Prostate gland (tissue), 2 donors: ENCODE data around the gene ZBTB40. TPM values are rescaled to one million over a fixed set of nuclear protein-coding genes. Genes with fewer than 3 reads are reported as not detected.

Experiments used
- DNase-seq: peaks from one replicate; pipeline ENCODE4 v3.0.0-alpha.2; 2019; ENCODE audit warnings: low spot score
- H3K27ac ChIP-seq, 2 donors: fragments of 200-600 bp; sonication (generic); 2 replicates each; pipeline ENCODE4 v1.5.1; 2017 to 2019
- H3K27me3 ChIP-seq: fragments of 200-600 bp; sonication (generic); replicated peaks from 2 replicates; pipeline ENCODE4 v1.5.1; 2019; ENCODE audit not compliant: insufficient read depth
- H3K36me3 ChIP-seq, 2 donors: fragments of 200-600 bp; sonication (generic); 1 replicate in 1 of 2; 2 replicates in 1 of 2; pipeline versions ENCODE4 v1.5.1 to v1.8.1; 2017 to 2019
- H3K4me1 ChIP-seq: fragments of 200-600 bp; sonication (generic); replicated peaks from 2 replicates; pipeline ENCODE4 v1.5.1; 2019
- H3K4me3 ChIP-seq, 2 donors: fragments of 200-600 bp; sonication (generic); 2 replicates each; pipeline ENCODE4 v1.5.1; 2017 to 2019
- H3K9me3 ChIP-seq: fragments of 200-600 bp; sonication (generic); 2 replicates; pipeline ENCODE4 v1.5.1; 2017
- POLR2A ChIP-seq: fragments of 450-650 bp; IDR thresholded peaks from one replicate; pipeline ENCODE4 v1.6.1; 2016; ENCODE audit warnings: antibody characterized with exemption, mild to moderate bottlenecking
- POLR2AphosphoS5 ChIP-seq: sonication (generic); formaldehyde crosslinking; IDR thresholded peaks from one replicate; pipeline ENCODE4 v1.6.1; 2017; ENCODE audit warnings: antibody characterized with exemption
- WGBS: methylation state at CpG from one replicate; pipeline ENCODE4 v1.1.5; 2018; 5-methylcytosine and 5-hydroxymethylcytosine counted together
- intact Hi-C: fragments of 100-400 bp; cut with DNase I; formaldehyde crosslinking; loops from one replicate; pipeline ENCODE4 v1.14.2; 2022
- total RNA-seq, 2 donors: library from RNA; depleted of rRNA; stranded (reverse); fragments of >200 nt; gene quantifications; one replicate each; pipeline ENCODE4 v1.1.0, GENCODE V29; 2016
- TF ChIP-seq, protein P1 (sequence below), 4 experiments: fragments of 200-600 bp in 2 of 4; fragments of 450-650 bp in 2 of 4; sonication (generic) in 2 of 4; IDR thresholded peaks; 1 replicate in 3 of 4; 2 replicates in 1 of 4; pipeline ENCODE4 v1.5.1; 2016 to 2019; ENCODE audit warnings: antibody characterized with exemption in 4 of 4, mild to moderate bottlenecking in 2 of 4, moderate library complexity in 2 of 4

Gene ZBTB40
- total RNA-seq, 2 donors from 2014 or later, result 18.2 to 26.3 TPM

- H3K27ac ChIP-seq, result no peak overlapping the region
- H3K36me3 ChIP-seq, result no peaks in the 10 kb centered on the region
- no peaks in the 10 kb centered on the region for H3K9me3 ChIP-seq
- intact Hi-C loops, result no loop called here
- 99% methylated on average over 8 of the region's 8 CpGs for WGBS
- TF ChIP-seq POLR2A (no peak), POLR2AphosphoS5 (no peak)
- TF ChIP-seq, protein P1, sequence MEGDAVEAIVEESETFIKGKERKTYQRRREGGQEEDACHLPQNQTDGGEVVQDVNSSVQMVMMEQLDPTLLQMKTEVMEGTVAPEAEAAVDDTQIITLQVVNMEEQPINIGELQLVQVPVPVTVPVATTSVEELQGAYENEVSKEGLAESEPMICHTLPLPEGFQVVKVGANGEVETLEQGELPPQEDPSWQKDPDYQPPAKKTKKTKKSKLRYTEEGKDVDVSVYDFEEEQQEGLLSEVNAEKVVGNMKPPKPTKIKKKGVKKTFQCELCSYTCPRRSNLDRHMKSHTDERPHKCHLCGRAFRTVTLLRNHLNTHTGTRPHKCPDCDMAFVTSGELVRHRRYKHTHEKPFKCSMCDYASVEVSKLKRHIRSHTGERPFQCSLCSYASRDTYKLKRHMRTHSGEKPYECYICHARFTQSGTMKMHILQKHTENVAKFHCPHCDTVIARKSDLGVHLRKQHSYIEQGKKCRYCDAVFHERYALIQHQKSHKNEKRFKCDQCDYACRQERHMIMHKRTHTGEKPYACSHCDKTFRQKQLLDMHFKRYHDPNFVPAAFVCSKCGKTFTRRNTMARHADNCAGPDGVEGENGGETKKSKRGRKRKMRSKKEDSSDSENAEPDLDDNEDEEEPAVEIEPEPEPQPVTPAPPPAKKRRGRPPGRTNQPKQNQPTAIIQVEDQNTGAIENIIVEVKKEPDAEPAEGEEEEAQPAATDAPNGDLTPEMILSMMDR (IDR thresholded peaks at IDR 0.05), result no peak
- no peak overlapping the region for H3K4me3 ChIP-seq
- H3K27me3 ChIP-seq, result no peaks in the 10 kb centered on the region
- no peak for DNase-seq
- peaks cover 4% of the 10 kb centered on the region for H3K4me1 ChIP-seq
Observed at GRCh38 chr1:22506130-22506692, 54.6 kb downstream of the ZBTB40 start.

DNA sequence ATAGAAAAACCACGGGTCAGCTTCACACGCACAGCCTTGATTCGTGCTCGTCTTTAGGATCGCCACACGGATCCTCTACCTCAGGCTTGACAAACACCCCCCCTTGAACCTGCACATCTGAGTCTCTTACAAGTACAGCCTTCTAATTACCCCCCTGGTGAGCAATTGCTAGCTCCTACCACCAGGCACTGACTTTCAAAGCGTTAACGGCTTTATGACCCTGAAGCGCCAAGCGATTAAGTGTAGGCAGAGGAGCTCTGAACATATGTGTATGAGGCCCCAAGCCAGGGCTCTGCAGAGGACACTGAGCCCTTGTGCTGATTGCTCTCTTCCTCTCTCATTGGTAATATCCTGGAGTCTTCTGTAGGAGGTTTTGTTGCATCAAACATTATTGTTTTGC, 55.9 kb downstream of the ZBTB40 start:
- 87% methylated on average over 10 of the region's 10 CpGs for WGBS
- no peaks in the 10 kb centered on the region for H3K27me3 ChIP-seq
- intact Hi-C loops, result no loop called here
- H3K9me3 ChIP-seq, result no peaks in the 10 kb centered on the region
- H3K4me3 ChIP-seq, result no peak overlapping the region
- H3K36me3 ChIP-seq, result peaks cover 0 to 3% of the 10 kb centered on the region in 2 donors
- TF ChIP-seq POLR2A (no peak), POLR2AphosphoS5 (no peak)
- TF ChIP-seq, protein P1 (IDR thresholded peaks at IDR 0.05), result no peak
- H3K4me1 ChIP-seq, result peaks cover 4% of the 10 kb centered on the region
- H3K27ac ChIP-seq, result peak overlapping the region in 1 of 2 donors; percentile 67
- no peak for DNase-seq

- intact Hi-C loops, result no loop called here
- Histone ChIP-seq H3K4me3 (no peak overlapping the region), H3K27me3 (no peaks in the 10 kb centered on the region), H3K9me3 (no peaks in the 10 kb centered on the region), H3K4me1 (peaks cover 4% of the 10 kb centered on the region), H3K36me3 (peaks cover 0 to 3% of the 10 kb centered on the region in 2 donors), H3K27ac (peak overlapping the region in 1 of 2 donors; percentile 67)
- no peak for DNase-seq
- WGBS, result 36% methylated on average over 5 of the region's 5 CpGs
- TF ChIP-seq POLR2AphosphoS5, result no peak
- TF ChIP-seq, protein P1 (IDR thresholded peaks at IDR 0.05), result no peak
Observed at GRCh38 chr1:22508329-22508728, 56.7 kb downstream of the ZBTB40 start.

DNA sequence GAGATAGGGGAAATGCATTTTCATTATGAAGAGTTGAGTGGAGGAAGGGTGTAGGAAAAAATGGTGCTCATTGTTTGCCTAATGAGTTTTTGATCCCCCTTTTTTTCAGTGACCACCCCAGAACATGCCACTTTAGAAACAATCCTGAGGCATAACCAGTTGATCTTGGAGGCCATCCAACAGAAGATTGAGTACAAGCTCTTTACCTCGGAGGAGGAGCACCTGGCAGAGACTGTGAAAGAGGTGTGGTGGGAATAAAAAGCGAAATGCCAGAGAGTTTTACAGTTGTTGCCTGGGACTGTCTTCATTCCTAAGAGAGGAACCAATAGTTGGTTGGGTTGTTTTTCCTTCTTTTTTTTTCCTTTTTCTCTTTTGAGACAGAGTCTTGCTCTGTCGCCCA, 57.3 kb downstream of the ZBTB40 start:
- TF ChIP-seq, protein P1 (IDR thresholded peaks at IDR 0.05), result no peak
- TF ChIP-seq POLR2AphosphoS5, result peak; percentile 36
- H3K36me3 ChIP-seq, result peaks cover 0 to 3% of the 10 kb centered on the region in 2 donors
- 44% methylated on average over 3 of the region's 3 CpGs for WGBS
- intact Hi-C loops, result no loop called here
- H3K4me1 ChIP-seq, result peaks cover 4% of the 10 kb centered on the region
- DNase-seq, result peak; percentile 46
- no peaks in the 10 kb centered on the region for H3K9me3 ChIP-seq
- H3K27ac ChIP-seq, result peak overlapping the region; percentile 59 to 67
- no peaks in the 10 kb centered on the region for H3K27me3 ChIP-seq
- no peak overlapping the region for H3K4me3 ChIP-seq

GRCh38 chr1:22509815-22510214, 58.2 kb downstream of the ZBTB40 start:
- intact Hi-C loops, result loop anchor here (5.0 kb wide), 1 partner anchor 58 kb away; the partner anchor contains the start of gene ZBTB40
- peak overlapping the region; percentile 59 to 67 for H3K27ac ChIP-seq

More at GRCh38 chr1:22509815-22510214, 58.2 kb downstream of the ZBTB40 start:
- Histone ChIP-seq H3K36me3 (peaks cover 0 to 3% of the 10 kb centered on the region in 2 donors), H3K4me1 (peaks cover 4% of the 10 kb centered on the region), H3K27me3 (no peaks in the 10 kb centered on the region), H3K4me3 (no peak overlapping the region), H3K9me3 (no peaks in the 10 kb centered on the region)
- TF ChIP-seq POLR2AphosphoS5 (peak; percentile 57), POLR2A (no peak)
- TF ChIP-seq, protein P1 (IDR thresholded peaks at IDR 0.05), result no peak
- DNase-seq, result no peak
